Measurements from ENCODE around the gene EMCN.

DNA sequence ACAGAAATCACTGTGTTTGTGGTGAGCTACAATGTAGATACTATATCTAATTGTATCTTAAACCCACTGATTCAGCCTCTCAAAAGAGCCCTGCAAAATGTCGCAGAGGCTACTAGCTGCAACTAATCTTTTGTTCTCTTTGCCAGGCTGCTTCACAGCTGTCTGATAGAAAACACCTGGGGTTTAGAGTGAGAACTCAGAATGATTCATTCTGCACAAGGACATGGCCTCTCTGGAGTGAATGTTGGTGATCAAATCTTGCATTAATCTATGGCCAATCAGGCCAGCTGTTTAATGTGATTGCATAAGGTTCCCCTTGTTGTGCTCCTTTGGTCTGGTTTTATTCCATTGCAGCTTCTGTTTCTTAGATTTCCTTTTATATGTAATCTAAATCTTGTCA, 100.3 kb downstream of the EMCN start:
- TF ChIP-seq, protein P1, sequence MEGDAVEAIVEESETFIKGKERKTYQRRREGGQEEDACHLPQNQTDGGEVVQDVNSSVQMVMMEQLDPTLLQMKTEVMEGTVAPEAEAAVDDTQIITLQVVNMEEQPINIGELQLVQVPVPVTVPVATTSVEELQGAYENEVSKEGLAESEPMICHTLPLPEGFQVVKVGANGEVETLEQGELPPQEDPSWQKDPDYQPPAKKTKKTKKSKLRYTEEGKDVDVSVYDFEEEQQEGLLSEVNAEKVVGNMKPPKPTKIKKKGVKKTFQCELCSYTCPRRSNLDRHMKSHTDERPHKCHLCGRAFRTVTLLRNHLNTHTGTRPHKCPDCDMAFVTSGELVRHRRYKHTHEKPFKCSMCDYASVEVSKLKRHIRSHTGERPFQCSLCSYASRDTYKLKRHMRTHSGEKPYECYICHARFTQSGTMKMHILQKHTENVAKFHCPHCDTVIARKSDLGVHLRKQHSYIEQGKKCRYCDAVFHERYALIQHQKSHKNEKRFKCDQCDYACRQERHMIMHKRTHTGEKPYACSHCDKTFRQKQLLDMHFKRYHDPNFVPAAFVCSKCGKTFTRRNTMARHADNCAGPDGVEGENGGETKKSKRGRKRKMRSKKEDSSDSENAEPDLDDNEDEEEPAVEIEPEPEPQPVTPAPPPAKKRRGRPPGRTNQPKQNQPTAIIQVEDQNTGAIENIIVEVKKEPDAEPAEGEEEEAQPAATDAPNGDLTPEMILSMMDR (IDR thresholded peaks at IDR 0.05; ENCODE audit: insufficient read depth, low read depth, low read length) = no peak
- no peak for TF ChIP-seq EZH2 (IDR thresholded peaks at IDR 0.05; ENCODE audit: insufficient read depth, low read length)
